Gastroesophageal sphincter (tissue), 4 donors: ENCODE measurements around the gene RNF150. TPM values are rescaled to one million over a fixed set of nuclear protein-coding genes. Genes with fewer than 3 reads are reported as not detected.

Experiments used
- ATAC-seq: fragments of 150-250 bp; one replicate; pipeline ENCODE4 v1.9.1; 2016; ENCODE audit warnings: mild to moderate bottlenecking, moderate library complexity
- H3K27ac ChIP-seq, 4 donors: fragments of 200-600 bp; sonication (generic) in 3 of 4; 1 replicate in 3 of 4; 2 replicates in 1 of 4; pipeline ENCODE4 v1.5.1; 2016 to 2019
- H3K27me3 ChIP-seq: fragments of 200-600 bp; sonication (generic); one replicate; pipeline ENCODE4 v1.5.1; 2019
- H3K36me3 ChIP-seq, 2 donors: fragments of 200-600 bp; sonication (generic); one replicate each; pipeline ENCODE4 v1.5.1; 2019; ENCODE audit warnings: control low read depth in 1 of 2
- H3K4me1 ChIP-seq, 3 donors: fragments of 200-600 bp; sonication (generic); 1 replicate in 2 of 3; 2 replicates in 1 of 3; pipeline ENCODE4 v1.5.1; 2016 to 2019; ENCODE audit warnings: control low read depth in 2 of 3
- H3K4me3 ChIP-seq, 2 donors: fragments of 200-600 bp; sonication (generic); one replicate each; pipeline ENCODE4 v1.5.1; 2019; ENCODE audit warnings: mild to moderate bottlenecking in 1 of 2, moderate library complexity in 1 of 2
- H3K9me3 ChIP-seq, 3 donors: fragments of 200-600 bp; sonication (generic); one replicate each; pipeline ENCODE4 v1.5.1; 2017 to 2019; ENCODE audit warnings: control low read depth in 2 of 3
- CTCF ChIP-seq, 4 experiments: fragments of 200-600 bp in 2 of 4; fragments of 450-650 bp in 2 of 4; sonication (generic) in 1 of 4; IDR thresholded peaks; one replicate each; pipeline ENCODE4 v1.5.1; 2017 to 2019; ENCODE audit warnings: antibody characterized with exemption in 4 of 4, mild to moderate bottlenecking in 2 of 4, moderate library complexity in 2 of 4
- EP300 ChIP-seq: sonication (generic); formaldehyde crosslinking; IDR thresholded peaks from one replicate; pipeline ENCODE4 v1.6.1; 2017; ENCODE audit warnings: antibody characterized with exemption, mild to moderate bottlenecking
- POLR2A ChIP-seq, 2 donors: fragments of 450-650 bp; IDR thresholded peaks; one replicate each; pipeline ENCODE4 v1.6.1; 2017; ENCODE audit warnings: antibody characterized with exemption in 2 of 2, mild to moderate bottlenecking in 2 of 2, moderate library complexity in 1 of 2
- POLR2AphosphoS5 ChIP-seq: sonication (generic); formaldehyde crosslinking; IDR thresholded peaks from one replicate; pipeline ENCODE4 v1.6.1; 2017; ENCODE audit warnings: antibody characterized with exemption
- WGBS, 2 donors: methylation state at CpG; one replicate each; pipeline ENCODE4 v1.1.5; 2018; ENCODE audit warnings: low coverage in 1 of 2; 5-methylcytosine and 5-hydroxymethylcytosine counted together
- total RNA-seq, 4 donors: library from RNA; depleted of rRNA; stranded (reverse); fragments of >200 nt; gene quantifications; one replicate each; pipeline ENCODE4 v1.1.0, GENCODE V29; 2016

RNF150 gene
- total RNA-seq, 4 donors from 2014 or later: 36.5 to 70.5 (median 59.9) TPM

DNA sequence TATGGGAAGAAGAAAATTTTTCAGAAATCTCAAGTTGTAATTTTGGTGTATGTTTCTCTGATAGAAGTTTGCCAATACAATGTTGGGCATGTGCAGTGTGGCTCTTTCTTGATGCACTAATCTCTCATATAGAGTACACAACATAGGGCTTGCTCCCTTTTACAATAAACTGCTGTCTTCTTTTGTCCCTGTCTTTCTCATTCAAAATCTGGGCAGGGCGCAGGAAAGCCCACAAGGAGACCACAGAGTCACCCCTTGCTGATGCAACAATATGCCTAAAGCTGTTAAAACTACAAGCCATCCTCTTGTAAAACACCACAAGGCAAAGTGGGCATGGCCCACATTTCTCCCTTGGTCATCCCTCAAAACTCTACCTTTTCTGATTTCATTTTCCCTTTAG lies 313.7 kb downstream of the RNF150 start:
- no peaks in the 10 kb centered on the region for H3K36me3 ChIP-seq
- no peaks in the 10 kb centered on the region for H3K4me1 ChIP-seq
- no peak overlapping the region for H3K4me3 ChIP-seq
- 92% methylated on average over 1 of the region's 1 CpG; no CpG with 5 or more reads in 1 of the 2 donors for WGBS, 2 donors
- H3K9me3 ChIP-seq: no peaks in the 10 kb centered on the region
- peaks cover 3% of the 10 kb centered on the region for H3K27me3 ChIP-seq
- TF ChIP-seq EP300 (no peak), CTCF (IDR thresholded peaks at IDR 0.05) (no peak), POLR2AphosphoS5 (no peak), POLR2A (IDR thresholded peaks at IDR 0.05) (no peak)
- ATAC-seq: no peak
- H3K27ac ChIP-seq: no peak overlapping the region

- H3K27ac ChIP-seq: no peak overlapping the region
- no peaks in the 10 kb centered on the region for H3K36me3 ChIP-seq
- no peak for ATAC-seq
- no peaks in the 10 kb centered on the region for H3K9me3 ChIP-seq
- no peak overlapping the region for H3K4me3 ChIP-seq
- no peaks in the 10 kb centered on the region for H3K4me1 ChIP-seq
- TF ChIP-seq POLR2A (IDR thresholded peaks at IDR 0.05) (no peak), CTCF (IDR thresholded peaks at IDR 0.05) (no peak), EP300 (no peak), POLR2AphosphoS5 (no peak)
- peaks cover 3% of the 10 kb centered on the region for H3K27me3 ChIP-seq
- WGBS, 2 donors: 90 to 92% methylated on average over 1 of the region's 1 CpG
Observed at GRCh38 chr4:140818433-140818832, 314.8 kb downstream of the RNF150 start.

- Histone ChIP-seq H3K9me3 (no peaks in the 10 kb centered on the region), H3K27ac (no peak overlapping the region), H3K4me1 (no peaks in the 10 kb centered on the region), H3K4me3 (no peak overlapping the region), H3K27me3 (peaks cover 3% of the 10 kb centered on the region), H3K36me3 (no peaks in the 10 kb centered on the region)
- no peak for TF ChIP-seq CTCF (IDR thresholded peaks at IDR 0.05)
- no peak for TF ChIP-seq EP300
- TF ChIP-seq POLR2A (IDR thresholded peaks at IDR 0.05): no peak
- TF ChIP-seq POLR2AphosphoS5: no peak
- no peak for ATAC-seq
- WGBS, 2 donors: 76 to 100% methylated on average over 1 to 4 of the region's 5 CpGs
Observed at GRCh38 chr4:140816806-140817510, 316.3 kb downstream of the RNF150 start.

- no peaks in the 10 kb centered on the region for H3K9me3 ChIP-seq
- no peak for TF ChIP-seq POLR2AphosphoS5
- no peak for TF ChIP-seq POLR2A (IDR thresholded peaks at IDR 0.05)
- TF ChIP-seq CTCF (IDR thresholded peaks at IDR 0.05): no peak
- no peak for TF ChIP-seq EP300
- 59 to 67% methylated on average over 2 of the region's 2 CpGs for WGBS, 2 donors
- ATAC-seq: no peak
- H3K4me1 ChIP-seq: no peaks in the 10 kb centered on the region
- H3K36me3 ChIP-seq: no peaks in the 10 kb centered on the region
- peaks cover 6% of the 10 kb centered on the region for H3K27me3 ChIP-seq
- no peak overlapping the region for H3K4me3 ChIP-seq
- H3K27ac ChIP-seq: no peak overlapping the region
Observed at GRCh38 chr4:140813804-140814203, 319.5 kb downstream of the RNF150 start.

DNA sequence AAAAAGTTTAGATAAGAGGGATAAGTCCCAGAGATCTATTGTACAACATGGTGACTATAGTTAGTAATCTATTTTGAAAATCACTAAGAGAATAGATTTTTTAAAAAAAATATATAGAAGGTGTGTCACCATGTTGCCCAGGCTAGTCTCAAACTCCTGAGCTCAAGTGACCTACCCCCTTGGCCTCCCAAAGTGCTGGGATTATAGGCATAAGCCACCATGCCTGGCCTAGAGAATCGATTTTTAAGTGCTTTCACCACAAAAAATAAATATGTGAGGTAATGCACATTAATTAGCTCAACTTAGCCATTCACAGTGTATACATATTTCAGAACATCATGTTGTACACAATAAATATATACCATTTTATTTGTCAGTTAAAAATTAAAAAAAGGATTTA lies 320.4 kb downstream of the RNF150 start:
- no peak for ATAC-seq
- Histone ChIP-seq H3K27ac (no peak overlapping the region), H3K27me3 (peaks cover 6% of the 10 kb centered on the region), H3K4me3 (no peak overlapping the region), H3K9me3 (no peaks in the 10 kb centered on the region), H3K36me3 (no peaks in the 10 kb centered on the region), H3K4me1 (peaks cover 0 to 5% (median 0%) of the 10 kb centered on the region in 3 donors)
- TF ChIP-seq POLR2A (IDR thresholded peaks at IDR 0.05): no peak
- TF ChIP-seq CTCF (IDR thresholded peaks at IDR 0.05): no peak
- TF ChIP-seq POLR2AphosphoS5: no peak
- no peak for TF ChIP-seq EP300
- WGBS, 2 donors: 67 to 78% methylated on average over 1 of the region's 1 CpG
